Measurements from ENCODE around the gene POLR3GL.

DNA sequence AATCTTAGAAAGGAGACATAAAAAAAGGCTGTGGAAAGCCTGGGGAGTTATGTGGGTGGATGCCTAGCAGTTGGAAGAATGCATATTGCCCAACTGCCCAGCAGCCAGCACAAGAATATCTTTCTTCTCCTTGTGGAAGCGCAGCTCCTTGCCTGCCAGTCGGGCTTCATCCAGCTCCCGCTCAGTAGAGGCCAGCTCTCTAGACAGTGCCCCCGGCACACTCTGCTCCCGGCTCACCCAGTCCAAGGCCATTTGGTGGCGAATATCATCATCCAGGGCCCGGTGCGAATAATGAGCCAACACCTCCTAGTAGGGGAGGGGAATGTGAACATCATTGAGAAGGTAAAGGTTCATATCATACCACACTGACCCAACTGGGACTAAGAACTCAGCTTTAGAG is 28.2 kb upstream of the POLR3GL start:
- TF ChIP-seq TAF1 (IDR thresholded peaks at IDR 0.05; ENCODE audit: low read depth, low read length), result no peak
- no peak for TF ChIP-seq POLR2AphosphoS5 (IDR thresholded peaks at IDR 0.05; ENCODE audit: low read depth, low read length)

Data from GM12891 (cell line).